ENCODE data around the gene BICD1. TPM values are rescaled to one million over a fixed set of nuclear protein-coding genes. Genes with fewer than 3 reads are reported as not detected.

The BICD1 gene
- total RNA-seq, 6 experiments from 2014 or later = 1.0 to 4.9 (median 2.1) TPM

- H3K4me1 ChIP-seq = no peaks in the 10 kb centered on the region
- H3K27me3 ChIP-seq = no peaks in the 10 kb centered on the region
Measured at GRCh38 chr12:32126720-32127119, 20.1 kb downstream of the BICD1 start.

DNA sequence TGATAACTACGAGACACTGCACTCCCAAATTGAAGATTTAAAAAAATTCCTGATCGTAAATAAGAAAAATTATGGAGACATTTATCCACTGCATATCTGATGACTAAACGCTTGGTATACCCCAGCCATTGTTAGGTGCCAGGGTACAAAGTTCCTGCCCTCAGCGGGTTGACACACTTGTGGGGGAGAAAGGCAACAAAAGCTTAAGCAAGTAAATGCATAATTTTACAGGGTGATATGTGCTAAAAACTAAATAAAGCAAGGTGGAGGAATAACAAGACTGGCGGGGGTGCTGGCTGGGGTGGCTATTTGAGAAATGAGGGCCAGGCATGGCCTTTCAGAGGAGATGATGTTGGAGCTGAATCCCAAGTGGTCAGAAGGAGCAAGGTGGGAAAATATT is 25.0 kb downstream of the BICD1 start:
- no peak for ATAC-seq
- WGBS (ENCODE audit: insufficient coverage, low coverage, low lambda C conversion rate, missing lambda C conversion rate) = 66% methylated on average over 5 of the region's 5 CpGs
- no peaks in the 10 kb centered on the region for H3K27me3 ChIP-seq
- H3K36me3 ChIP-seq = no peaks in the 10 kb centered on the region
- H3K4me1 ChIP-seq = no peaks in the 10 kb centered on the region
- no peak for DNase-seq
- no peak overlapping the region for H3K27ac ChIP-seq
- TF ChIP-seq, protein P1, sequence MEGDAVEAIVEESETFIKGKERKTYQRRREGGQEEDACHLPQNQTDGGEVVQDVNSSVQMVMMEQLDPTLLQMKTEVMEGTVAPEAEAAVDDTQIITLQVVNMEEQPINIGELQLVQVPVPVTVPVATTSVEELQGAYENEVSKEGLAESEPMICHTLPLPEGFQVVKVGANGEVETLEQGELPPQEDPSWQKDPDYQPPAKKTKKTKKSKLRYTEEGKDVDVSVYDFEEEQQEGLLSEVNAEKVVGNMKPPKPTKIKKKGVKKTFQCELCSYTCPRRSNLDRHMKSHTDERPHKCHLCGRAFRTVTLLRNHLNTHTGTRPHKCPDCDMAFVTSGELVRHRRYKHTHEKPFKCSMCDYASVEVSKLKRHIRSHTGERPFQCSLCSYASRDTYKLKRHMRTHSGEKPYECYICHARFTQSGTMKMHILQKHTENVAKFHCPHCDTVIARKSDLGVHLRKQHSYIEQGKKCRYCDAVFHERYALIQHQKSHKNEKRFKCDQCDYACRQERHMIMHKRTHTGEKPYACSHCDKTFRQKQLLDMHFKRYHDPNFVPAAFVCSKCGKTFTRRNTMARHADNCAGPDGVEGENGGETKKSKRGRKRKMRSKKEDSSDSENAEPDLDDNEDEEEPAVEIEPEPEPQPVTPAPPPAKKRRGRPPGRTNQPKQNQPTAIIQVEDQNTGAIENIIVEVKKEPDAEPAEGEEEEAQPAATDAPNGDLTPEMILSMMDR (IDR thresholded peaks at IDR 0.05) = no peak
- TF ChIP-seq POLR2A (IDR thresholded peaks at IDR 0.05) = no peak
- no peak overlapping the region for H3K4me3 ChIP-seq
- H3K9me3 ChIP-seq = no peaks in the 10 kb centered on the region
- intact Hi-C loops (cut with DNase I) = no loop called here

More at GRCh38 chr12:32126720-32127119, 20.1 kb downstream of the BICD1 start:
- H3K36me3 ChIP-seq = no peaks in the 10 kb centered on the region
- TF ChIP-seq POLR2A (IDR thresholded peaks at IDR 0.05) = no peak
- TF ChIP-seq, protein P1 (IDR thresholded peaks at IDR 0.05) = no peak
- no peak overlapping the region for H3K27ac ChIP-seq
- H3K4me3 ChIP-seq = no peak overlapping the region
- DNase-seq (no peak), ATAC-seq (no peak)
- H3K9me3 ChIP-seq = no peaks in the 10 kb centered on the region
- WGBS (ENCODE audit: insufficient coverage, low coverage, low lambda C conversion rate, missing lambda C conversion rate) = 80% methylated on average over 2 of the region's 2 CpGs
- intact Hi-C loops (cut with DNase I) = no loop called here

DNA sequence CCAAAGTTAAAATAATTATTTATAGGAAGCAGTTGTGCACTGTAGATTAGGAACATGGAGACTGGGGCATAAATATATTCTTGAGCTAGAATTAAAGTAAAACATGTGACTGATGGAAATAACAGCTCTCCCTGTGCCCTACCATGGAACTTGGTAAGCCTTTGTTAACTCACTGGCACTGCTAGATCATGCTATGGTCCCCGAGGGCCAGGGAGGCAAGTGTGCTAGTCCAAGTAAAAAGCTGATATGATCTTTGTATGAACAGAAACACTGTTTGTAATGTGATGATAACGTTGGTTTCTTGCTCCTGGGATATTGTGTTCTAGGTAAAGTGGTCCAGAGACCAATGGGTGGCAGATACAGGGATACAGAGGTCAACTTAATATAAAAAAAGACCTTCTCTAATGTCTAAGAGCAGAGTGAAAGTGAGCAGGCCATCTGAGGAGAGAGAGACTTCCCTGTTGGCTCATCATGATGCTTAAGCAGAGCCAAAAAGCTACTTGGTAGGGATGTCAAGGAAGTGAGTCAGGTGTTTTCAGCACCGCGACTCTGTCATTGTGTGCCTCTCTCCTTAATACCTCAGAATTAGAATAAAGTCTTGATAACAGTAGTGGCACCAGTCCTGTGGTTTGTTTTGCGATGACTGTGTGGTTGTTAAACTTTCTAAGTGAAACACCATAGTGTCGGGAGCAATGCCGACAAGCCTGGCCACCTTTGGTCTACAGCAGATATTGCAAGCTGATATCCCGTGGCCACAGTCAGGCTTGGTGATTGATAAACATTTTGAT is 27.6 kb downstream of the BICD1 start:
- WGBS (ENCODE audit: insufficient coverage, low coverage, low lambda C conversion rate, missing lambda C conversion rate) = 48% methylated on average over 7 of the region's 8 CpGs
- H3K27ac ChIP-seq = no peak overlapping the region
- H3K36me3 ChIP-seq = no peaks in the 10 kb centered on the region
- DNase-seq (no peak), ATAC-seq (no peak)
- H3K9me3 ChIP-seq = no peaks in the 10 kb centered on the region
- no peaks in the 10 kb centered on the region for H3K4me1 ChIP-seq
- no peak for TF ChIP-seq POLR2A (IDR thresholded peaks at IDR 0.05)
- TF ChIP-seq, protein P1 (IDR thresholded peaks at IDR 0.05) = no peak
- no peak overlapping the region for H3K4me3 ChIP-seq
- no peaks in the 10 kb centered on the region for H3K27me3 ChIP-seq
- intact Hi-C loops (cut with DNase I) = no loop called here

- ATAC-seq (peak; percentile 14 to 63 (median 34)), DNase-seq (no peak)
- no peaks in the 10 kb centered on the region for H3K36me3 ChIP-seq
- TF ChIP-seq, protein P1 (IDR thresholded peaks at IDR 0.05) = no peak
- TF ChIP-seq POLR2A (IDR thresholded peaks at IDR 0.05) = no peak
- intact Hi-C loops (cut with DNase I) = no loop called here
- no peaks in the 10 kb centered on the region for H3K27me3 ChIP-seq
- no peak overlapping the region for H3K27ac ChIP-seq
- H3K4me3 ChIP-seq = no peak overlapping the region
- no peaks in the 10 kb centered on the region for H3K9me3 ChIP-seq
- WGBS (ENCODE audit: insufficient coverage, low coverage, low lambda C conversion rate, missing lambda C conversion rate) = 30% methylated on average over 2 of the region's 2 CpGs
- no peaks in the 10 kb centered on the region for H3K4me1 ChIP-seq
Measured at GRCh38 chr12:32135967-32136366, 29.3 kb downstream of the BICD1 start.

Measured in right lobe of liver (tissue), 6 donors.